Measurements from ENCODE around the gene PYGB.

Gene PYGB

DNA sequence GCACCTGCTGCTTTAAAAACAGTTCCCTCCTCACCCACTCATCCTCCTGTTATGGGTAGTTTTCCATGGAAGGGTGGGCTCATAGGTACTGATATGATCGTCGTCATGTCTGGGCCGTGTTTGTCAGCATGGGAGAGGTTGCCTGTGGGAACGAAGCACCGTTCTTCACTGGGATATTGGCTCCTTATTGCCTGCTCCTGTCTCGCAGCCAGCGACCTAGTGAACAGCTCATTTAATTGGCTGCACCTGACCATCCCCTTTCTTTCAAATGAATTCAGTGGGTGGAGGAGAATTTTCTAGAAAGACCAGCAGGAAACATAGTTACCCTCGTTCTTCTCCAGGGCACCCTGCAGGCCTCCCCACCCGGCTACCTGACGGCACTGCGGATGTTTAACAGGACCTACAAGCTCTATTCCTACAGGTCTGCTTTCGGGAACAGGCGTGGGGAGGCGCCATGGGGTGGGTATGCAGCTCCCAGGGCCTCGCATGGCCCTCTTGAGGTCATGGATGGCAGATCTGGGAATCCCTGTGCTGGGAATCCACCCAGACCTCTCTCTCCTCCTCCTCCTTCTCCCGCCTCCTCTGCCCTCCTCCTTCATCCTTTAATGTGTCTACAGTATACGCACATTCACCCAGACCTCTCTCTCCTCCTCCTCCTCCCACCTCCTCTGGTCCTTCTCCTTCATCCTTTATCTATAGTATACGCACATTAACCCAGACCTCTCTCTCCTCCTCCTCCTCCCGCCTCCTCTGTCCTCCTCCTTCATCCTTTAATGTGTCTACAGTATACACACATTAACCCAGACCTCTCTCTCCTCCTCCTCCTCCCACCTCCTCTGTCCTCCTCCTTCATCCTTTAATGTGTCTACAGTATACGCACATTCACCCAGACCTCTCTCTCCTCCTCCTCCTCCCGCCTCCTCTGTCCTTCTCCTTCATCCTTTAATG is 30.4 kb upstream of the PYGB start (continued):
- TF ChIP-seq ESRRG (CRISPR knock-in tag; IDR thresholded peaks at IDR 0.05) (no peak), BACH2 (CRISPR knock-in tag; IDR thresholded peaks at IDR 0.05; ENCODE audit: borderline replicate concordance) (no peak), CSDC2 (CRISPR knock-in tag; IDR thresholded peaks at IDR 0.05) (no peak), ARNTL (CRISPR knock-in tag; IDR thresholded peaks at IDR 0.05; ENCODE audit: borderline replicate concordance, low read depth) (no peak)
- TF ChIP-seq, protein P1, sequence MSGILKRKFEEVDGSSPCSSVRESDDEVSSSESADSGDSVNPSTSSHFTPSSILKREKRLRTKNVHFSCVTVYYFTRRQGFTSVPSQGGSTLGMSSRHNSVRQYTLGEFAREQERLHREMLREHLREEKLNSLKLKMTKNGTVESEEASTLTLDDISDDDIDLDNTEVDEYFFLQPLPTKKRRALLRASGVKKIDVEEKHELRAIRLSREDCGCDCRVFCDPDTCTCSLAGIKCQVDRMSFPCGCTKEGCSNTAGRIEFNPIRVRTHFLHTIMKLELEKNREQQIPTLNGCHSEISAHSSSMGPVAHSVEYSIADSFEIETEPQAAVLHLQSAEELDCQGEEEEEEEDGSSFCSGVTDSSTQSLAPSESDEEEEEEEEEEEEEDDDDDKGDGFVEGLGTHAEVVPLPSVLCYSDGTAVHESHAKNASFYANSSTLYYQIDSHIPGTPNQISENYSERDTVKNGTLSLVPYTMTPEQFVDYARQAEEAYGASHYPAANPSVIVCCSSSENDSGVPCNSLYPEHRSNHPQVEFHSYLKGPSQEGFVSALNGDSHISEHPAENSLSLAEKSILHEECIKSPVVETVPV (CRISPR knock-in tag; IDR thresholded peaks at IDR 0.05) = no peak

DNA sequence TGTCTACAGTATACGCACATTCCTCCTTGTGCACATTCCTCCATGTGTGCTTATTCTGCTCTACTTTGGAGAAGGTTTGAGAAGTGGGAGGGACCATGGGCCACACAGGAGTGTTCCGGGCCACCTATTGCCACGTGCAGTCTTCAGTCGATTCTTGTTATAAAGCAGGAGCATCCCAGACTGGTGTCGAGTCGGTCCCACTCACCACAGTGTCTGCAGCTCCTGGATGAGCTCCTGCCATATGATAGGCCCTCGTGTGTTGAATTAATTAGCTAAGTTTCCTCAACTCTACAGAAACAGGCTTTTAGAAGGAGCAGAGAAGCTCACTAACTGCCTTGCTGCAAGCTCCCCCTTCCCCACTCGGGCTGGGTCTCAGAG is 29.8 kb upstream of the PYGB start:
- no peak for ATAC-seq
- no peak for TF ChIP-seq BACH2 (CRISPR knock-in tag; IDR thresholded peaks at IDR 0.05; ENCODE audit: borderline replicate concordance)
- TF ChIP-seq OSR1 (CRISPR knock-in tag; IDR thresholded peaks at IDR 0.05) = no peak
- TF ChIP-seq ARNTL (CRISPR knock-in tag; IDR thresholded peaks at IDR 0.05; ENCODE audit: borderline replicate concordance, low read depth) = no peak
- TF ChIP-seq, protein P2, sequence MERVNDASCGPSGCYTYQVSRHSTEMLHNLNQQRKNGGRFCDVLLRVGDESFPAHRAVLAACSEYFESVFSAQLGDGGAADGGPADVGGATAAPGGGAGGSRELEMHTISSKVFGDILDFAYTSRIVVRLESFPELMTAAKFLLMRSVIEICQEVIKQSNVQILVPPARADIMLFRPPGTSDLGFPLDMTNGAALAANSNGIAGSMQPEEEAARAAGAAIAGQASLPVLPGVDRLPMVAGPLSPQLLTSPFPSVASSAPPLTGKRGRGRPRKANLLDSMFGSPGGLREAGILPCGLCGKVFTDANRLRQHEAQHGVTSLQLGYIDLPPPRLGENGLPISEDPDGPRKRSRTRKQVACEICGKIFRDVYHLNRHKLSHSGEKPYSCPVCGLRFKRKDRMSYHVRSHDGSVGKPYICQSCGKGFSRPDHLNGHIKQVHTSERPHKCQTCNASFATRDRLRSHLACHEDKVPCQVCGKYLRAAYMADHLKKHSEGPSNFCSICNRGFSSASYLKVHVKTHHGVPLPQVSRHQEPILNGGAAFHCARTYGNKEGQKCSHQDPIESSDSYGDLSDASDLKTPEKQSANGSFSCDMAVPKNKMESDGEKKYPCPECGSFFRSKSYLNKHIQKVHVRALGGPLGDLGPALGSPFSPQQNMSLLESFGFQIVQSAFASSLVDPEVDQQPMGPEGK (CRISPR knock-in tag; IDR thresholded peaks at IDR 0.05; ENCODE audit: borderline replicate concordance) = no peak
- no peak for TF ChIP-seq TOX (CRISPR knock-in tag; IDR thresholded peaks at IDR 0.05; ENCODE audit: borderline replicate concordance)
- TF ChIP-seq ZFP30 (CRISPR knock-in tag; IDR thresholded peaks at IDR 0.05) = no peak
- TF ChIP-seq ZC3H10 (CRISPR knock-in tag; IDR thresholded peaks at IDR 0.05) = no peak
- no peak for TF ChIP-seq ZFP3 (CRISPR knock-in tag; IDR thresholded peaks at IDR 0.05)
- TF ChIP-seq ISL1 (CRISPR knock-in tag; IDR thresholded peaks at IDR 0.05) = no peak
- TF ChIP-seq CSDC2 (CRISPR knock-in tag; IDR thresholded peaks at IDR 0.05) = no peak
- TF ChIP-seq PPARA (CRISPR knock-in tag; IDR thresholded peaks at IDR 0.05; ENCODE audit: borderline replicate concordance) = no peak
- no peak for TF ChIP-seq POU6F1 (CRISPR knock-in tag; IDR thresholded peaks at IDR 0.05; ENCODE audit: borderline replicate concordance, low read depth)
- no peak for TF ChIP-seq ZNF8 (CRISPR knock-in tag; IDR thresholded peaks at IDR 0.05)

DNA sequence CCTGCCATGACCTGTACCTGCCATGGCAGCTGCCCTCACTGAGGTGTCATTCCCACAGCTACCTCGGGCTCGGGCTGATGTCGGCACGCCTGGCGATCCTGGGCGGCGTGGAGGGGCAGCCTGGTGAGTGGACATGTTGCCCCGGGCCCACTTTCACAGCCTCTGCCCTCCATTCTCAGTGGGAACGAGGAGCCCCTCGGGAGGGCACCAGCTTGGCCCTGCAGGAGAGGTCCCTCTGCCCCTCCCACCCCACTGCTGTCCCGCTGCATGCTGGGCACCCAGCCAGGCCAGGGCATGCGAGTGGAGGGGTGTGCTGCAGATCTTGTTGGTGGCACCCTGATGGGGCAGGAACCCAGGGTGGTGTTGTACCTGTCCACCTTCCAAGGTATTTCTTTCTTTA is 29.4 kb upstream of the PYGB start:
- no peak for TF ChIP-seq ISL1 (CRISPR knock-in tag; IDR thresholded peaks at IDR 0.05)
- TF ChIP-seq ESRRG (CRISPR knock-in tag; IDR thresholded peaks at IDR 0.05) = no peak
- TF ChIP-seq BACH2 (CRISPR knock-in tag; IDR thresholded peaks at IDR 0.05; ENCODE audit: borderline replicate concordance) = no peak
- TF ChIP-seq TSHZ2 (CRISPR knock-in tag; IDR thresholded peaks at IDR 0.05) = no peak
- TF ChIP-seq TOX (CRISPR knock-in tag; IDR thresholded peaks at IDR 0.05; ENCODE audit: borderline replicate concordance) = no peak
- no peak for TF ChIP-seq ZNF70 (CRISPR knock-in tag; IDR thresholded peaks at IDR 0.05)
- no peak for TF ChIP-seq ZC3H10 (CRISPR knock-in tag; IDR thresholded peaks at IDR 0.05)
- no peak for TF ChIP-seq ZFP3 (CRISPR knock-in tag; IDR thresholded peaks at IDR 0.05)
- no peak for TF ChIP-seq RARB (CRISPR knock-in tag; IDR thresholded peaks at IDR 0.05)
- TF ChIP-seq SNAI2 (CRISPR knock-in tag; IDR thresholded peaks at IDR 0.05) = no peak
- TF ChIP-seq CREB5 (CRISPR knock-in tag; IDR thresholded peaks at IDR 0.05; ENCODE audit: low read depth) = no peak
- TF ChIP-seq ZNF565 (CRISPR knock-in tag; conservative IDR thresholded peaks at IDR 0.05; ENCODE audit: low read depth) = no peak
- no peak for TF ChIP-seq ZNF8 (CRISPR knock-in tag; IDR thresholded peaks at IDR 0.05)
- TF ChIP-seq PPARA (CRISPR knock-in tag; IDR thresholded peaks at IDR 0.05; ENCODE audit: borderline replicate concordance) = no peak

More for the DNA sequence above, 29.4 kb upstream of the PYGB start:
- no peak for ATAC-seq
